HG03280 (cell line): ENCODE measurements around the gene ZG16.

Experiments
- ATAC-seq: cut with Tn5 transposase; IDR thresholded peaks from one replicate; pipeline ENCODE4 v1.9.1; 2021; ENCODE audit warnings: mild to moderate bottlenecking, moderate library complexity; ENCODE audit not compliant: unreplicated experiment

ZG16 gene

GRCh38 chr16:29820271-29820701 lies 42.2 kb downstream of the ZG16 start, which contains the start of gene MVP:
Gene MVP (plus strand): TSS chr16:29820462. CDS start chr16:29830550, 10,088 bp downstream.
- no peak for ATAC-seq

- ATAC-seq: peak; percentile 27
These were observed 42.9 kb downstream of the ZG16 start for GRCh38 chr16:29820730-29821642.

- no peak for ATAC-seq
These were observed 43.6 kb downstream of the ZG16 start for GRCh38 chr16:29821643-29822115.

- no peak for ATAC-seq
These were observed 46.6 kb downstream of the ZG16 start for GRCh38 chr16:29824589-29825144.

GRCh38 chr16:29825145-29826044 lies 47.3 kb downstream of the ZG16 start:
- no peak for ATAC-seq

- no peak for ATAC-seq
These were observed 48.3 kb downstream of the ZG16 start for GRCh38 chr16:29826342-29826695.

- ATAC-seq: no peak
These were observed 52.7 kb downstream of the ZG16 start for GRCh38 chr16:29830774-29831173.

- no peak for ATAC-seq
These were observed 53.4 kb downstream of the ZG16 start for GRCh38 chr16:29831490-29831889.
